Right lobe of liver (tissue), 4 donors: ENCODE data around the gene TELO2.

Experiments
- CTCF ChIP-seq, 4 donors: fragments of 200-600 bp in 3 of 4; fragments of 450-650 bp in 1 of 4; IDR thresholded peaks; one replicate each; pipeline versions ENCODE4 v1.5.1 to v1.8.0; 2016 to 2022; ENCODE audit warnings: antibody characterized with exemption in 4 of 4, mild to moderate bottlenecking in 2 of 4
- POLR2A ChIP-seq: fragments of 450-650 bp; IDR thresholded peaks from one replicate; pipeline ENCODE4 v1.6.1; 2017; ENCODE audit warnings: antibody characterized with exemption, mild to moderate bottlenecking
- donor health status: DM: no; HTN: no; CAD: no.
- donor health status: DM: no; HTN: no; CAD: no.
- donor health status: DM: no; HTN: yes; CAD: no.

GRCh38 chr16:1510941-1511351, 17.8 kb downstream of the TELO2 start:
- no peak for TF ChIP-seq CTCF (IDR thresholded peaks at IDR 0.05)
- TF ChIP-seq POLR2A, result no peak
